Keratinocyte (primary cell): ENCODE measurements around the gene MYOZ2. TPM values are rescaled to one million over a fixed set of nuclear protein-coding genes. Genes with fewer than 3 reads are reported as not detected.

ENCODE experiments used
- DNase-seq: peaks from one replicate; pipeline ENCODE4 v3.0.0-alpha.2; 2011; ENCODE audit warnings: low read depth, missing footprints, low spot score
- FAIRE-seq: peaks from 2 replicates; lab custom pipeline; 2011; peaks lifted over from hg19 to GRCh38; lab: Jason Lieb, UNC
- H2AFZ ChIP-seq: 2 replicates; pipeline ENCODE4 v1.6.0; 2012; ENCODE audit warnings: low read length, control low read depth, inconsistent platforms; ENCODE audit not compliant: control insufficient read depth
- H3K27ac ChIP-seq: 2 replicates; pipeline ENCODE4 v1.5.1; 2011; ENCODE audit warnings: low read length; ENCODE audit not compliant: control insufficient read depth, insufficient read depth
- H3K27me3 ChIP-seq: 3 replicates; pipeline ENCODE4 v1.6.0; 2011; ENCODE audit warnings: low read length; ENCODE audit not compliant: control insufficient read depth, insufficient read depth; ENCODE audit errors: extremely low read depth
- H3K36me3 ChIP-seq, 2 experiments: 2 replicates in 1 of 2; 3 replicates in 1 of 2; pipeline ENCODE4 v1.5.1; 2011; ENCODE audit warnings: low read length in 2 of 2, mild to moderate bottlenecking in 1 of 2; ENCODE audit not compliant: control insufficient read depth in 2 of 2, insufficient read depth in 2 of 2; ENCODE audit errors: extremely low read depth in 1 of 2
- H3K4me1 ChIP-seq: 3 replicates; pipeline ENCODE4 v1.5.1; 2011; ENCODE audit warnings: low read length; ENCODE audit not compliant: control insufficient read depth, insufficient read depth; ENCODE audit errors: extremely low read depth
- H3K4me2 ChIP-seq: 3 replicates; pipeline ENCODE4 v1.6.0; 2011; ENCODE audit warnings: low read depth, low read length; ENCODE audit not compliant: control insufficient read depth, insufficient read depth; ENCODE audit errors: extremely low read depth
- H3K4me3 ChIP-seq, 3 experiments: fragments of 200-600 bp in 1 of 3; sonication (generic) in 1 of 3; 2 replicates in 2 of 3; 3 replicates in 1 of 3; pipeline ENCODE4 v1.5.1; 2011 to 2016; ENCODE audit warnings: low read length in 3 of 3, mild to moderate bottlenecking in 3 of 3, control low read depth in 2 of 3, inconsistent platforms in 1 of 3, low read depth in 1 of 3, mixed read lengths in 1 of 3, mixed run types in 1 of 3, moderate library complexity in 1 of 3; ENCODE audit not compliant: control insufficient read depth in 2 of 3, insufficient read depth in 2 of 3; ENCODE audit errors: extremely low read depth in 1 of 3
- H3K79me2 ChIP-seq: 2 replicates; pipeline ENCODE4 v1.6.0; 2012; ENCODE audit warnings: low read length; ENCODE audit not compliant: control insufficient read depth, insufficient read depth
- H3K9ac ChIP-seq: 3 replicates; pipeline ENCODE4 v1.6.0; 2011; ENCODE audit warnings: low read length; ENCODE audit not compliant: control insufficient read depth, insufficient read depth; ENCODE audit errors: extremely low read depth
- H3K9me1 ChIP-seq: 3 replicates; pipeline ENCODE4 v1.6.0; 2011; ENCODE audit warnings: low read length; ENCODE audit not compliant: control insufficient read depth, insufficient read depth; ENCODE audit errors: extremely low read depth
- H3K9me3 ChIP-seq: 2 replicates; pipeline ENCODE4 v1.5.1; 2012; ENCODE audit warnings: low read depth, low read length; ENCODE audit not compliant: control insufficient read depth
- H4K20me1 ChIP-seq: 3 replicates; pipeline ENCODE4 v1.6.0; 2011; ENCODE audit warnings: low read length; ENCODE audit not compliant: control insufficient read depth, insufficient read depth; ENCODE audit errors: extremely low read depth
- CTCF ChIP-seq, 3 experiments: IDR thresholded peaks in 1 of 3; conservative IDR thresholded peaks in 1 of 3; optimal IDR thresholded peaks in 1 of 3; 2 replicates in 2 of 3; 3 replicates in 1 of 3; pipeline versions ENCODE3 to v1.5.1; 2011; ENCODE audit warnings: low read length in 3 of 3, mild to moderate bottlenecking in 3 of 3, moderate library complexity in 2 of 3, control low read depth in 1 of 3, inconsistent platforms in 1 of 3; ENCODE audit not compliant: insufficient read depth in 2 of 3; ENCODE audit errors: extremely low read depth in 1 of 3
- EZH2 ChIP-seq: IDR thresholded peaks from one replicate; pipeline ENCODE4 v1.6.1; 2012; ENCODE audit warnings: inconsistent platforms, mild to moderate bottlenecking, low read length, moderate library complexity
- dilution Hi-C: fragments of 300-500 bp; cut with MboI; formaldehyde crosslinking; loops from one replicate; pipeline ENCODE4 v1.7.0; 2020; ENCODE audit warnings: low sequenced_read_pairs; ENCODE audit not compliant: extremely low pct_ligation_motif_present
- polyA plus RNA-seq, 5 experiments: library from polyadenylated mRNA; depleted of rRNA in 3 of 5; stranded (reverse) in 3 of 5; stranded (forward) in 1 of 5; unstranded in 1 of 5; fragments of >200 nt; gene quantifications; 1 replicate in 1 of 5; 2 replicates in 3 of 5; 3 replicates in 1 of 5; pipeline versions ENCODE4 v1.2.1 to v1.2.3, GENCODE V29; 2011 to 2012; ENCODE audit warnings: missing spikeins in 2 of 5, low read depth in 1 of 5, low replicate concordance in 1 of 5

MYOZ2 gene
- polyA plus RNA-seq, 1 donor (not counting 4 experiments of a cell fraction or from before 2014, with no cell fraction given), result not detected

DNA sequence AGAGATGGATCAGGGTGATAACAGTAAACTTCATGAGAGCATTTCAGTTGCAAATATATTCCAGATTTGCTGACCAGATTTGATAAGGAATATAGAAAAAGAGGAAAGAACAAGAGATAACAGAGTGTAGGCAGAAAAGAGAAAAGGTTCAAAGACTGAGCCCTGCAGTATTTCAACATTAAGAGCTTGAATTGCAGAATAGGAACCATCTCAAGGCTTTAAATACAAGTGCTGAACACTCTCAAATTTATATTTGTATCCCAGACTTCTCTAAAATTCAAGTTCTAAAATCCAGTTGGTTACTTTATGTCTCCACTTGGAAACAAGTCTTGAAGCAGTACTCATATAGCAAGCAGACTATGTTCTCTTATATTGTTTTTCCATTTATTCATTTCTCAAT is 9.7 kb upstream of the MYOZ2 start:
- no peaks in the 10 kb centered on the region for H3K36me3 ChIP-seq
- no peak overlapping the region for H3K9ac ChIP-seq
- H3K4me3 ChIP-seq, result no peak overlapping the region
- no peak overlapping the region for H3K27ac ChIP-seq
- dilution Hi-C loops, result no loop called here
- H3K4me1 ChIP-seq, result no peaks in the 10 kb centered on the region
- no peak overlapping the region for H2AFZ ChIP-seq
- FAIRE-seq, result no peak
- no peaks in the 10 kb centered on the region for H3K9me3 ChIP-seq
- H3K27me3 ChIP-seq, result no peaks in the 10 kb centered on the region
- no peak overlapping the region for H3K4me2 ChIP-seq
- DNase-seq, result no peak
- no peaks in the 10 kb centered on the region for H4K20me1 ChIP-seq
- H3K9me1 ChIP-seq, result no peaks in the 10 kb centered on the region
- no peaks in the 10 kb centered on the region for H3K79me2 ChIP-seq
- TF ChIP-seq CTCF (optimal IDR thresholded peaks at IDR 0.05 in 1 of 3, IDR thresholded peaks at IDR 0.05 in 1 of 3, conservative IDR thresholded peaks at IDR 0.05 in 1 of 3; ENCODE audit: extremely low read depth in 1 of 3, insufficient read depth in 2 of 3, low read length in 3 of 3) (no peak), EZH2 (no peak)

DNA sequence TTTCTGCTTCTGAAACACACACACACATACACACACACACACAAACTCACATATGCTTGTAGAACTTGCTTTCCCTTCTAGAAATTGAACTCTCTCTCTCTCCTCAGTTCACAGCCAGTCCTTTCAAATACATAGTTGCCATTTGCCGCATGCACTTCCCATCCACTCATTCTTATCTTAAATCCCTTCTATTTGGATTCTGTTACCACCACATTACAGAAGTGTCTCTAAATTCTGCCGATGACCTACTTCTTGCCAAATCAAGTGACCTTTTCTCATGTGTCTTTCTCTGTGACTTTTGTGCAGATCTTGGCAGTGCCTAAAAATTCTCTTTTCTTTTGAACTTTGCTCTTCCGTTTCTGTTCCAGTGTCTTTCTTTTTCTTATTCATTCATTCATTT is 7.5 kb upstream of the MYOZ2 start:
- no peak for FAIRE-seq
- Histone ChIP-seq H3K36me3 (no peaks in the 10 kb centered on the region), H3K9me3 (no peaks in the 10 kb centered on the region), H3K79me2 (no peaks in the 10 kb centered on the region), H3K27ac (no peak overlapping the region), H4K20me1 (no peaks in the 10 kb centered on the region), H3K4me1 (no peaks in the 10 kb centered on the region), H3K4me3 (no peak overlapping the region), H3K9ac (no peak overlapping the region), H2AFZ (no peak overlapping the region), H3K9me1 (no peaks in the 10 kb centered on the region), H3K4me2 (no peak overlapping the region), H3K27me3 (no peaks in the 10 kb centered on the region)
- dilution Hi-C loops, result no loop called here
- TF ChIP-seq CTCF (optimal IDR thresholded peaks at IDR 0.05 in 1 of 3, IDR thresholded peaks at IDR 0.05 in 1 of 3, conservative IDR thresholded peaks at IDR 0.05 in 1 of 3; ENCODE audit: extremely low read depth in 1 of 3, insufficient read depth in 2 of 3, low read length in 3 of 3), result no peak
- no peak for DNase-seq
